ENCODE measurements around the gene USP20. TPM values are rescaled to one million over a fixed set of nuclear protein-coding genes. Genes with fewer than 3 reads are reported as not detected.

Gene USP20
- total RNA-seq, 1 donor from 2014 or later: 39.2 TPM

DNA sequence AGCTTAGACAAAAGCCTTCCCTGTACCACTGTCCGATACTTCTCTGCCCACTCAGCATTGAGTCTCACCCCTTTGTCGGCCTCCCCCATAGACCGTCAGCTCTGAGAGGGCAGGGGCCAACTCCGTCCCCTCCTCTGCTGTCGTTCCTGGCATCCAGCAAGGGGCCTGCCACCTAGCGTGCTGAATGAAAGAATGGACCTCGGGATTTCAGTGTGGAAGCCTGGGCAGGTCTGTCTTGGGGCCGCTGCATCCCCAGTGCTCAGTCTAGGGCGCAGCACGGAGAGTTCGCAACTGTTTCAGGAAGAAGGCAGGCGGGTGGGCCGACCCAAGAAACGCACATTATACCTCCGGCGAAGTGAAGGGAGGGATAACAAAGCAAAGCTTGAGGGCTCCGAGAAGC, 33.8 kb upstream of the USP20 start:
- Mint-ChIP-seq H3K27ac (peak overlapping the region; percentile 75), H3K4me3 (peak overlapping the region; percentile 74), H3K27me3 (peaks cover under 1% of the 10 kb centered on the region), H3K36me3 (peaks cover 7% of the 10 kb centered on the region), H3K9me3 (no peaks in the 10 kb centered on the region), H3K4me1 (ENCODE audit: unreplicated experiment) (peaks cover 14% of the 10 kb centered on the region)
- TF ChIP-seq, protein P1, sequence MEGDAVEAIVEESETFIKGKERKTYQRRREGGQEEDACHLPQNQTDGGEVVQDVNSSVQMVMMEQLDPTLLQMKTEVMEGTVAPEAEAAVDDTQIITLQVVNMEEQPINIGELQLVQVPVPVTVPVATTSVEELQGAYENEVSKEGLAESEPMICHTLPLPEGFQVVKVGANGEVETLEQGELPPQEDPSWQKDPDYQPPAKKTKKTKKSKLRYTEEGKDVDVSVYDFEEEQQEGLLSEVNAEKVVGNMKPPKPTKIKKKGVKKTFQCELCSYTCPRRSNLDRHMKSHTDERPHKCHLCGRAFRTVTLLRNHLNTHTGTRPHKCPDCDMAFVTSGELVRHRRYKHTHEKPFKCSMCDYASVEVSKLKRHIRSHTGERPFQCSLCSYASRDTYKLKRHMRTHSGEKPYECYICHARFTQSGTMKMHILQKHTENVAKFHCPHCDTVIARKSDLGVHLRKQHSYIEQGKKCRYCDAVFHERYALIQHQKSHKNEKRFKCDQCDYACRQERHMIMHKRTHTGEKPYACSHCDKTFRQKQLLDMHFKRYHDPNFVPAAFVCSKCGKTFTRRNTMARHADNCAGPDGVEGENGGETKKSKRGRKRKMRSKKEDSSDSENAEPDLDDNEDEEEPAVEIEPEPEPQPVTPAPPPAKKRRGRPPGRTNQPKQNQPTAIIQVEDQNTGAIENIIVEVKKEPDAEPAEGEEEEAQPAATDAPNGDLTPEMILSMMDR (conservative IDR thresholded peaks at IDR 0.05): no peak
- no peak for DNase-seq (ENCODE audit: extremely low spot score, unreplicated experiment)

DNA sequence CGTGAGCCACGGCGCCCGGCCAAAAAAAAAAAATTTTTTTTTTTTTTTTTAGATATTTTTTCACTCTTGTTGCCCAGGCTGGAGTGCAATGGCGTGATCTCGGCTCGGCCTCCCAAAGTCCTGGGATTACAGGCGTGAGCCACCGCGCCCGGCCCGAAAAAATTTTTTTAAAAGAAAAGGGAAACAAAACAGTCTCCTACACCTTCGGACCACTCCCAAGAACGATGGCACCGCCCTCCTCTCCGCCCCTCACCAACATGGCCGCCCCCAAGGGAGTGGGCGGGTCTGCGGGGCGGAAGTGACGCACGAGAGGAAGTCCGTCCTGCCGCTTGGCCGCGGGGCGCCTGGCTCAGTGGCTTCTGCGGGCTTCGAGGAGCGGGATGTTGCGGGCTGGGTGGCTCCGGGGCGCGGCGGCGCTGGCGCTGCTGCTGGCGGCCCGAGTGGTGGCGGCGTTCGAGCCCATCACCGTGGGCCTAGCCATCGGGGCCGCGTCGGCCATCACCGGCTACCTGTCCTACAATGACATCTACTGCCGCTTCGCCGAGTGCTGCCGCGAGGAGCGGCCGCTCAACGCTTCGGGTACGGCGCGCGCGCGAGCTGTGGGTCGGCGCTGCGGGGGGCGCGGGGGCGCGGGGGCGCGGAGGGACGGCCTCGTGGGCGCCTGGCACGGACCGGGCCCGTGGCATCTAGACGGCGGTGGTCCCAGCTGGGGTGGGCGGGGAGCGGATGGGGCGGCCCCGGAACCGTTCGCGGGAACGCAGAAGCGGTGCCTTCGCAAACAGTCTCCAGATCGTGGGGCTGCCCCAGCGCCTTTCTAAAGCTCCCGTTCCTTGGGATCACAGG, 32.2 kb upstream of the USP20 start, which contains the start of gene TOR1B:
TOR1B (plus strand) TSS at position 352 of the 843 bp plus-strand sequence; CDS start at position 381, 29 bp downstream.
- Mint-ChIP-seq H3K9me3 (no peaks in the 10 kb centered on the region), H3K36me3 (peaks cover 13% of the 10 kb centered on the region), H3K4me3 (peak within 1 kb of the TSS; percentile 90), H3K27ac (peak within 1 kb of the TSS; percentile 85), H3K27me3 (no peaks in the 10 kb centered on the region), H3K4me1 (ENCODE audit: unreplicated experiment) (peaks cover 14% of the 10 kb centered on the region)
- TF ChIP-seq, protein P1 (conservative IDR thresholded peaks at IDR 0.05): no peak
- DNase-seq (ENCODE audit: extremely low spot score, unreplicated experiment): peak; percentile 95

DNA sequence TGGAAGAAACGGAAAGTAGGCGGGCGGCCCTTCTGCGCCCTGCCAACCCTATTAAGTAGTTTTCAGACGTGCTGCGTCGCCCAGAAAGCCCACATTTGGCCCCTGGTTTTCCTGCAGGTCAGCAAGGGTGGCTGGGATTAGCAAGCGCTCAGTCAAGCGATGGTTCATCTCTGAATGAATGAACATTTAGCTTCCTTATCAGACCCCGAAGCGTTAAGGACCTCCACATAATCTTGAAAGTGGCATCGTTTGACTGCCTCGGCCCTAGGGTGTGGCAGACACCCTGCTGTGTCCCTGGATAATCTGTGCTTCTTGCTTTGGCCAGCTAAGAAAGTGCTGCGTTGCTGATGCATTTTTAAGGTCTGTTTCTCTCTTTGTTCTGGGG, 31.6 kb upstream of the USP20 start:
- no peaks in the 10 kb centered on the region for H3K27me3 Mint-ChIP-seq
- no peaks in the 10 kb centered on the region for H3K9me3 Mint-ChIP-seq
- H3K4me1 Mint-ChIP-seq (ENCODE audit: unreplicated experiment): peaks cover 14% of the 10 kb centered on the region
- H3K36me3 Mint-ChIP-seq: peaks cover 13% of the 10 kb centered on the region
- TF ChIP-seq, protein P1 (conservative IDR thresholded peaks at IDR 0.05): no peak
- DNase-seq (ENCODE audit: extremely low spot score, unreplicated experiment): no peak
- H3K27ac Mint-ChIP-seq: peak overlapping the region; percentile 63
- peak overlapping the region; percentile 90 for H3K4me3 Mint-ChIP-seq

DNA sequence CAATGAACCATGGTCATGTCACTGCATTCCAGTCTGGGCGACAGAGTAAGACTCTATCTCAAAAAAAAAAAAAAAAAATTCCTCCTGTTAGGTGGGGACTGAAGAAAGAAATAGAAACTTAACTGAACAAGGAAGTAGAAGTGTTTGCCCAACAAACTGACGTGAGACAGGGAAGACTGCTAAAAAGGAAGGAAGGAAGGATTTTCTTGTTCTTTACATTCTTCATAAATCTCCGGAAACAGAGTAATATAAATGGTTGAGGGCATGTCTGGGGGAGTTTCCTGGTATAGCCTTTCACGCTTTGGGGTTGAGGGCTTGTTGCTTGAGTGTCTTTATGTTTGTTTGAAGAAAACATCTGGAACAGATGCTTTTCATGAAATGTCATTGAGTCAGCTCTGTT, 29.2 kb upstream of the USP20 start:
- DNase-seq (ENCODE audit: extremely low spot score, unreplicated experiment): no peak
- peak overlapping the region; percentile 48 for H3K4me3 Mint-ChIP-seq
- no peaks in the 10 kb centered on the region for H3K9me3 Mint-ChIP-seq
- H3K36me3 Mint-ChIP-seq: peaks cover 20% of the 10 kb centered on the region
- H3K4me1 Mint-ChIP-seq (ENCODE audit: unreplicated experiment): peaks cover 14% of the 10 kb centered on the region
- TF ChIP-seq, protein P1 (conservative IDR thresholded peaks at IDR 0.05): no peak
- no peaks in the 10 kb centered on the region for H3K27me3 Mint-ChIP-seq
- H3K27ac Mint-ChIP-seq: peak overlapping the region; percentile 57

DNA sequence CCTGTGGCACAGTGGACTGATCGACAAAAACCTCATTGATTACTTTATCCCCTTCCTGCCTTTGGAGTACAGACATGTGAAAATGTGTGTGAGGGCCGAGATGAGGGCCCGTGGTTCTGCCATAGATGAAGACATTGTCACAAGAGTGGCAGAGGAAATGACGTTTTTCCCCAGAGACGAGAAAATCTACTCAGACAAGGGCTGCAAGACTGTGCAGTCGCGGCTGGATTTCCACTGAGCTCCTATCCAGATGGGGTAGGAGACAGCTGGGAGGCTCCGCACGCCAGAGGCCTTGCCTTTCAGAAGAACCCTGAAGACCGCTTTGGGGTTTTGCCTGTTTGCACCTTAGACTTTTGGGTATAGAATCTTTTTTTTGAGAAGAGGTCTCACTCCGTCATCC, 25.9 kb upstream of the USP20 start:
- Mint-ChIP-seq H3K4me3 (no peak overlapping the region), H3K36me3 (peaks cover 20% of the 10 kb centered on the region)

More for the DNA sequence above, 25.9 kb upstream of the USP20 start:
- no peaks in the 10 kb centered on the region for H3K9me3 Mint-ChIP-seq
- H3K4me1 Mint-ChIP-seq (ENCODE audit: unreplicated experiment): peaks cover 12% of the 10 kb centered on the region
- no peak for DNase-seq (ENCODE audit: extremely low spot score, unreplicated experiment)
- peak overlapping the region; percentile 21 for H3K27ac Mint-ChIP-seq
- no peaks in the 10 kb centered on the region for H3K27me3 Mint-ChIP-seq
- TF ChIP-seq, protein P1 (conservative IDR thresholded peaks at IDR 0.05): no peak
